Eye (tissue), 1 donor: Measurements from ENCODE around the gene PARD3B.

ENCODE experiments used
- DNase-seq: peaks from one replicate; pipeline ENCODE4 v3.0.0-alpha.2; 2015

The PARD3B gene

GRCh38 chr2:204664708-204665121 is 119.4 kb downstream of the PARD3B start:
- peak; percentile 63 for DNase-seq

DNA sequence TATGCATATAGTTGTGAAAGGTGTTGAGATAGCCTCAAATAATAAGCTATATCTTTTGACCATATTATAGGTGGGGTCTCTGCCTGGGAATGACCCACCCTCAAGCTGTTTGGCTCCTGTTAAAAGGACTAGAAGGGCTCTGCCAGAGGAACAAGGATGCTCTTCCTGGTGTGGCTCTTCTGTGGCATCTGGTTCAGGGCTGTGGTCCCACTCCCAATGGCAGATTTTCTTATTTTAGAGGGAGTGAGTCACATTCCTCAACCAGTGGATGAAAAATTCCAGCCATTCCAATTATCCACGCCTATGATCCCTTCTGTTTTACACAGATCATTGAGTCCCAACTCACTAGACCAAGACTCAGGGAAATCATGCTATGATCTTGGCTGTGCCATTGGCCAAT is 119.9 kb downstream of the PARD3B start:
- DNase-seq, result peak; percentile 44

- no peak for DNase-seq
Observed at GRCh38 chr2:204665771-204666170, 120.5 kb downstream of the PARD3B start.

DNA sequence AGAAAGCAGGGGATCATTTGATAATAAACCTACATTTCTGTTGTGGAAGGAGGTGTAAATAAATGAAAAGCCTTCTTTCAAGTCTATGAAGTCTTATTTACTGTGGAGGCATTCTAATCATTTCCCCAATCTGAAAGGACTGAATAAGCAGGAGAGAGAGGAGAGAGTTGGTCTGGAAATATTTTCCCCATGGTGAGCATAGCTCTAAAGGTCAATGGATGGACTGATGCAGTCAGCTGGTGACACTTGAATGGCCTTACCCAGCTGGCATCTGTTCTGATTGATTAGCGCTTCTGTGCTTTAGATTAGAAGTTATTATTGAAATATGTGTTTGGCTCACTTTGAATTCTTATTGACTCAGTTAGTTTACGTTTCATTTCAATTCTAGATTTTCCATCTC is 122.7 kb downstream of the PARD3B start:
- no peak for DNase-seq

DNA sequence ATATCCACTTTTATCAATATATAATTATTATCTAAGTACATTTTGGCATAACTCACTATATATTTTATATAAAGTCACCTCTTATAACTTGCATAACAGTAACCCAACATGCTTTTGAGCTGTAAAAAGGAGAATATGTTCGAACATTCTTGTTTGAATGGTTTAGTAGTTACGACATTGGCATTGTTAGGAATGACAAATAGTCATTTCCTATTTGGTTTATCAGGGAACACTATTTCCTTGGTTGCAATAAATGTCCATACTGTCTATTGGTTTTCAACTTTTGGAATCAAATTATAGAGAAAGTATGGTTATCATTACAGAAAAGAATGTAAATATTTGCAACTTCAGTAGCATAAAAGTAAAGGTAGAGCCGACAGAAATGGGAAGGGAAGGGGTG is 124.1 kb downstream of the PARD3B start:
- no peak for DNase-seq

DNA sequence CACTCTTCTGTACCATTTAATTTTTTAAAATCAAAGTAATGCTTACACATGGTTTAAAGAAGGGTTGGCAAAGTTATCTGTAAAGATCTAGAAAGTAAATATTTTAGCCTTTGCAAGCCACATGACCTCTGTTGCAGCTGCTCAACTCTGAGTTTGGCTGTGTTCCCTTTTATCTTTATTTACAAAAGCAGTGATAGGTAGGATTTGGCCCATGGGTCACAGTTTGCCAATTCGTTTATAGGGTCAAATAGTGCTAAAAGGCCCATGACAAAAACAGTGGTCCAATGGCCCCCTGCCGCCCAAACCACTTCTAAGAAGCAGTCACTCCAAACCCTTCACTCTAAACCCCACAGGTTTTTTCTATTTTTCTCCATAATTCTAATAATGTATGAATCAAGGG is 124.8 kb downstream of the PARD3B start:
- no peak for DNase-seq

GRCh38 chr2:204670756-204671155 is 125.5 kb downstream of the PARD3B start:
- DNase-seq, result no peak

GRCh38 chr2:204672772-204673171 is 127.5 kb downstream of the PARD3B start:
- no peak for DNase-seq

- no peak for DNase-seq
Observed at GRCh38 chr2:204673877-204674276, 128.6 kb downstream of the PARD3B start.

- no peak for DNase-seq
Observed at GRCh38 chr2:204678031-204678430, 132.8 kb downstream of the PARD3B start.

- DNase-seq, result no peak
Observed at GRCh38 chr2:204680576-204680975, 135.3 kb downstream of the PARD3B start.

GRCh38 chr2:204681412-204681811 is 136.1 kb downstream of the PARD3B start:
- DNase-seq, result peak; percentile 26

DNA sequence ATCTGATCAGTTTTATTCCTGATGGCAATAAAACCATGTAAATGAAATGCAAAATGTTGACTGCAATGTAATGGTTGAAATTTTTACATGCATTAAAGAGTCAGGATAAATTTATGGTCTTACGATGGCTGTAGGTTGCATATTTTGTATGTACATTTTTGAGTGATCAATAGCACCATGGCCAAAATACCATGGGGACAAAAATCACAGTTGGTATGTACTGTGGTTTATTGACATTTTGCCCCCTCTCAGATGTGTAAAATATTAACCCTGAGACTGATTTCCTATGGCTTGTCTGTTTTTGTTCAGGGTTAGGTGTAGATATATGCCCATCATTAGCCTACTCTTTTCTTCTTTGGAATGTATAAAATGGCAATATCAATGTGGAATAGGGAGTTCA is 138.1 kb downstream of the PARD3B start:
- DNase-seq, result no peak

GRCh38 chr2:204686406-204686805 is 141.1 kb downstream of the PARD3B start:
- DNase-seq, result no peak

- no peak for DNase-seq
Observed at GRCh38 chr2:204687776-204688175, 142.5 kb downstream of the PARD3B start.

- DNase-seq, result peak; percentile 88
Observed at GRCh38 chr2:204691911-204692510, 146.7 kb downstream of the PARD3B start.

GRCh38 chr2:204692790-204693189 is 147.5 kb downstream of the PARD3B start:
- no peak for DNase-seq

GRCh38 chr2:204693262-204693661 is 148.0 kb downstream of the PARD3B start:
- no peak for DNase-seq

GRCh38 chr2:204695506-204695905 is 150.2 kb downstream of the PARD3B start:
- no peak for DNase-seq

DNA sequence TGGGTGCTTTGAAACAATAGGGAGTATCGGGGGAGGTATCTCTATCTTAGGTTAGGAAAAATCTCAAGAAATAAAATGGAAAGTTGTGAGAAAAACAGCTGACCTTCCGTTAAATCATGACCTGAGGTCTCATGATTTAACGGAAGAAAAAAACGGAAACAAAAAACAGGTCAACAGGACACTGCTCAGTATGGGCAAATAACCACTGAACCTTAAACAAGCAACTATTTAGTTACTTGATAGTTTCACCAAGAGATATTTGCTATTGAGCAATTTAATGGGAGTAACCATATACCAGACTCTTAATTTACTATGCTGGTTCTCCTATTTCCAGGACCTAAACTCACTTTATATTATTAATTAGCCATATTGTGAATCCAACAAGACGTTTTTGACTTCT is 150.8 kb downstream of the PARD3B start:
- no peak for DNase-seq

- DNase-seq, result no peak
Observed at GRCh38 chr2:204705243-204705932, 160.1 kb downstream of the PARD3B start.

- peak; percentile 25 for DNase-seq
Observed at GRCh38 chr2:204706939-204707338, 161.7 kb downstream of the PARD3B start.

GRCh38 chr2:204713211-204713610 is 167.9 kb downstream of the PARD3B start:
- DNase-seq, result no peak

DNA sequence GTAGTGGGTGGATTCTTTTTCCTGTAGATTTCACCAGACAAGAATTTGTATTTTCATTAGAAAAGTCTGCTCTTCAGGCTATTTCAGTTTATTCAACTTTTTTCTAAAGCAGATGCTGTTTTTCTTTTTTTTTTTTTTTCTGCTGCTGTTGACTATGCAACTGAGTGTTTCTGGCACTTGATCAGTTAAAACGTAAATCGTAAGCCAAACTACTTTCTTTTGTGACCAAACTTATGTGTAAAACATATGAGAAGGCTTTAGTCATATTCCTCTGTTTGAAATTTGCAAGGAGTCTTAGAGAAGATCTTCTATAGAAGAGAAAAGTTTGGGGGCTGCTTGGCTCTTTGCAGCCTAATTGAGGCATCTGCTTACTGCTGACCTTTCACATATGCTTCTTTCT is 170.1 kb downstream of the PARD3B start:
- DNase-seq, result no peak

DNA sequence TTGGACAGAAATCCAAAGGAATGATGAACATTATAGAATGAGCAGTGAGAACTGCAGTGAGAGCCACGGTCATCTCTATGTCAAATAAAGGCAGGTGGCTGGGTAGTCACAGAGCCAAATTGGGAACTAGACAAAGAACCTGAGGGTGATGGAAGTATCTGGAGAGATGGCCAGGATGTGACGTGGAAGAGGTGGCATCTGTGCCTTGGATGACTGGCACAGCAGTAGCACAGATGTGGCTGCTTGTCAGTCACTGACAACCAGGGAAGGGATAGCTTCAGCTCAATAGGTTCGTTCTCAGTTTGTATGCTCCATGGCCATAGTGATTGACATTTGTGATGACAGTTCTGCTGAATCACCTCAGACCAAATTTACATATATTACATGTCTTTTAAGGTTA is 172.3 kb downstream of the PARD3B start:
- peak; percentile 24 for DNase-seq
